ENCODE measurements around the gene MYO10.

DNA sequence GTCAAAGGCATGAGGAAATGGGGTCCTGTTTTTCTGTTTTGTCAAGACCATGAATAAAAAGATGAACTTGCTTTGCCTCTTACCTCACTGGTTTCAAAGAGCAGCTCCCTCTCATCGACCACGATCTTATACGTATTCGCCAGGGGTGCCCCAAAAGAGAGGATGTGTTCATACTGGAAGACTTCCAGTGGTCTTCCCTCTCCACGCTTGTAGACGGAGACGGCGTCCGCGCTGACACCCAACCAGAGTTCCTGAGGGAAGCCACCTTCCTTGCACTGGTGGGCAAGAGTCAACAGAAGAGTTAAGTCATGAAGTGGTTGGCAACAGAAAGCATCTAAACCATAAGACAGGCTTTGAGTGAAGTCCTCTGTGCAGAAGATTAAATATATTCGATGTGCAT lies 267.9 kb downstream of the MYO10 start:
- no peak for TF ChIP-seq CTCF (IDR thresholded peaks at IDR 0.05; ENCODE audit: control extremely low read depth in 1 of 3, insufficient read depth in 1 of 3, low read depth in 1 of 3, low read length in 3 of 3)
- TF ChIP-seq RAD21 (IDR thresholded peaks at IDR 0.05 in 1 of 2, conservative IDR thresholded peaks at IDR 0.05 in 1 of 2; ENCODE audit: low read depth in 2 of 2, low read length in 2 of 2), result no peak
- TF ChIP-seq POLR2A (IDR thresholded peaks at IDR 0.05; ENCODE audit: control extremely low read depth in 1 of 2, low read depth in 2 of 2, low read length in 2 of 2), result no peak
- no peak for TF ChIP-seq CHD1 (IDR thresholded peaks at IDR 0.05; ENCODE audit: low read depth, low read length)
- no peak for TF ChIP-seq EZH2 (IDR thresholded peaks at IDR 0.05; ENCODE audit: low read depth, low read length, severe bottlenecking)
- TF ChIP-seq JUND (IDR thresholded peaks at IDR 0.05; ENCODE audit: low read length), result no peak
- no peak for TF ChIP-seq CREB1 (IDR thresholded peaks at IDR 0.05)
- no peak for TF ChIP-seq GTF2F1 (IDR thresholded peaks at IDR 0.05; ENCODE audit: borderline replicate concordance, low read depth, low read length)
- no peak for TF ChIP-seq EP300 (IDR thresholded peaks at IDR 0.05; ENCODE audit: borderline replicate concordance in 1 of 2, low read depth in 2 of 2, low read length in 2 of 2)
- TF ChIP-seq POLR2AphosphoS5 (IDR thresholded peaks at IDR 0.05; ENCODE audit: low read depth, low read length), result no peak
- TF ChIP-seq FOSL1 (IDR thresholded peaks at IDR 0.05; ENCODE audit: insufficient read depth, low read depth, low read length), result no peak
